ENCODE measurements around the gene CBLL2.
"Not testable (repeated sequence)": the region's sequence is repeated elsewhere in the genome, so short reads cannot be mapped to it uniquely, and the experiment has no call there.

CBLL2 gene

GRCh38 chrX:22272613-22273012 is at the start of gene CBLL2:
CBLL2 (plus strand) TSS chrX:22272913; CDS start chrX:22272992, 79 bp downstream.
- DNase-seq: no peak

GRCh38 chrX:22234380-22234779 is 38.3 kb upstream of the CBLL2 start:
- DNase-seq: no peak

GRCh38 chrX:22237479-22237878 is 35.2 kb upstream of the CBLL2 start:
- DNase-seq: no peak

- no peak for DNase-seq
These were observed 26.1 kb upstream of the CBLL2 start for GRCh38 chrX:22246620-22247019.

GRCh38 chrX:22247169-22247568 is 25.5 kb upstream of the CBLL2 start:
- DNase-seq: no peak

GRCh38 chrX:22248401-22248800 is 24.3 kb upstream of the CBLL2 start:
- DNase-seq: no peak

- DNase-seq: no peak
These were observed 23.3 kb upstream of the CBLL2 start for GRCh38 chrX:22249371-22249770.

- DNase-seq: no peak
These were observed 4.0 kb upstream of the CBLL2 start for GRCh38 chrX:22268706-22269105.

- no peak for DNase-seq
These were observed 1.1 kb downstream of the CBLL2 start for GRCh38 chrX:22273714-22274317.

- no peak for DNase-seq
These were observed 4.1 kb downstream of the CBLL2 start for GRCh38 chrX:22276781-22277180.

GRCh38 chrX:22278375-22278774 is 5.7 kb downstream of the CBLL2 start:
- DNase-seq: no peak

- not testable (repeated sequence) for DNase-seq
These were observed 16.5 kb downstream of the CBLL2 start for GRCh38 chrX:22289209-22289608.

- DNase-seq: no peak
These were observed 24.2 kb downstream of the CBLL2 start for GRCh38 chrX:22296871-22297270.

GRCh38 chrX:22300130-22300529 is 27.4 kb downstream of the CBLL2 start:
- no peak for DNase-seq

GRCh38 chrX:22310779-22311178 is 38.1 kb downstream of the CBLL2 start:
- no peak for DNase-seq

GRCh38 chrX:22313766-22314165 is 41.1 kb downstream of the CBLL2 start:
- no peak for DNase-seq

- no peak for DNase-seq
These were observed 41.5 kb downstream of the CBLL2 start for GRCh38 chrX:22314211-22314610.

GRCh38 chrX:22314692-22315091 is 42.0 kb downstream of the CBLL2 start:
- DNase-seq: no peak

- no peak for DNase-seq
These were observed 42.4 kb downstream of the CBLL2 start for GRCh38 chrX:22315151-22315550.

GRCh38 chrX:22320236-22320873 is 47.6 kb downstream of the CBLL2 start:
- no peak for DNase-seq

- no peak for DNase-seq
These were observed 50.8 kb downstream of the CBLL2 start for GRCh38 chrX:22323541-22323940.
